ENCODE data around the gene CD276. TPM values are rescaled to one million over a fixed set of nuclear protein-coding genes. Genes with fewer than 3 reads are reported as not detected.
A peak's percentile ranks its signal among the peaks of the same experiment; 100 is the strongest.
"Not testable (repeated sequence)": the region's sequence is repeated elsewhere in the genome, so short reads cannot be mapped to it uniquely, and the experiment has no call there.

Gene CD276
- total RNA-seq, 2 donors from 2014 or later, result 24.6 to 59.7 TPM

- TF ChIP-seq CTCF (IDR thresholded peaks at IDR 0.05), result no peak
- no peak for TF ChIP-seq POLR2A (IDR thresholded peaks at IDR 0.05)
- Histone ChIP-seq H3K4me1 (peaks cover 12% of the 10 kb centered on the region), H3K9me3 (no peaks in the 10 kb centered on the region), H3K4me3 (no peak overlapping the region), H3K27me3 (no peaks in the 10 kb centered on the region), H3K36me3 (replicated peaks in 1 of 2; ENCODE audit: insufficient read depth in 1 of 2, low read depth in 2 of 2) (no peaks in the 10 kb centered on the region), H3K27ac (peak overlapping the region in 2 of 4 donors; percentile 26 to 39)
- intact Hi-C loops (cut with DNase I), result no loop called here
- WGBS, 2 donors, result 71 to 82% methylated on average over 1 of the region's 1 CpG
- ATAC-seq, result no peak
- no peak for DNase-seq
Observed at GRCh38 chr15:73696641-73697001, 12.4 kb downstream of the CD276 start.

DNA sequence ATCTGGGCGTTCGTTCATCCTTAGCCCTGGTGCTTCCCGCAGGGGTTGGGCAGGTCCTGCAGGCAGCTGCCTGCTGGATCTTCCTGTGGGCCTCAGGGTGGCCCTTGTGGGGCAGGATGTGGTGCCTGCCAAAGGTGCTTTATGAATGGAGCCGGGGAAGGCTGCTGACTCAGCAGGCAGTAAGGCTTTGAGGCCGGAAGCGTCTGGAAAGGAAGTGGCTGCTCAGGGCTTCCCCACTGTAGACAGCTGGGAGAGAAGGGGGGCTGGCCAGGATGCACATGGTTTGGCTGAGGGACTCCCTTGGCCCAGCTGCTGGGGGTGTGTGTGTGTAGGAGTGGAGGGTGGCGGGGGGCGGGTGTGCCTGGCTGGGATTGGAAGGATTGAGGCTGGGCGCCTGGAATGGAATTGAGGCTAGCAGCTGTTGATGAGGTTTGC is 12.9 kb downstream of the CD276 start:
- Histone ChIP-seq H3K4me1 (peaks cover 12% of the 10 kb centered on the region), H3K9me3 (no peaks in the 10 kb centered on the region), H3K36me3 (replicated peaks in 1 of 2; ENCODE audit: insufficient read depth in 1 of 2, low read depth in 2 of 2) (no peaks in the 10 kb centered on the region), H3K4me3 (no peak overlapping the region), H3K27me3 (no peaks in the 10 kb centered on the region), H3K27ac (peak overlapping the region in 2 of 4 donors; percentile 26 to 39)
- 40 to 56% methylated on average over 7 to 9 of the region's 9 CpGs for WGBS, 2 donors
- TF ChIP-seq POLR2A (IDR thresholded peaks at IDR 0.05) (no peak), CTCF (IDR thresholded peaks at IDR 0.05) (no peak)
- intact Hi-C loops (cut with DNase I), result no loop called here
- DNase-seq (peak; percentile 49 to 82 (median 66)), ATAC-seq (peak; percentile 70)

- H3K36me3 ChIP-seq (replicated peaks in 1 of 2; ENCODE audit: insufficient read depth in 1 of 2, low read depth in 2 of 2), result no peaks in the 10 kb centered on the region
- H3K9me3 ChIP-seq, result no peaks in the 10 kb centered on the region
- 78 to 82% methylated on average over 12 to 14 of the region's 14 CpGs for WGBS, 2 donors
- no peak for DNase-seq
- TF ChIP-seq CTCF (IDR thresholded peaks at IDR 0.05) (no peak), POLR2A (IDR thresholded peaks at IDR 0.05) (no peak)
- H3K4me3 ChIP-seq, result no peak overlapping the region
- no peak overlapping the region for H3K27ac ChIP-seq
- ATAC-seq, result no peak
- H3K4me1 ChIP-seq, result peaks cover 12% of the 10 kb centered on the region
- no peaks in the 10 kb centered on the region for H3K27me3 ChIP-seq
- intact Hi-C loops (cut with DNase I), result no loop called here
Observed at GRCh38 chr15:73699249-73700040, 15.3 kb downstream of the CD276 start.

GRCh38 chr15:73700041-73700842 is 16.1 kb downstream of the CD276 start:
- intact Hi-C loops (cut with DNase I), result no loop called here
- WGBS, 2 donors, result 31 to 39% methylated on average over 12 to 13 of the region's 13 CpGs
- Histone ChIP-seq H3K4me1 (peaks cover 12% of the 10 kb centered on the region), H3K27me3 (no peaks in the 10 kb centered on the region), H3K4me3 (no peak overlapping the region), H3K27ac (no peak overlapping the region), H3K9me3 (no peaks in the 10 kb centered on the region), H3K36me3 (replicated peaks in 1 of 2; ENCODE audit: insufficient read depth in 1 of 2, low read depth in 2 of 2) (no peaks in the 10 kb centered on the region)
- peak; percentile 85 to 93 (median 91) for TF ChIP-seq CTCF (IDR thresholded peaks at IDR 0.05)
- TF ChIP-seq POLR2A (IDR thresholded peaks at IDR 0.05), result no peak
- ATAC-seq (peak; percentile 52), DNase-seq (peak; percentile 81 to 85 (median 83))

GRCh38 chr15:73702311-73703239 is 18.4 kb downstream of the CD276 start:
- intact Hi-C loops (cut with DNase I), result not testable (repeated sequence)

DNA sequence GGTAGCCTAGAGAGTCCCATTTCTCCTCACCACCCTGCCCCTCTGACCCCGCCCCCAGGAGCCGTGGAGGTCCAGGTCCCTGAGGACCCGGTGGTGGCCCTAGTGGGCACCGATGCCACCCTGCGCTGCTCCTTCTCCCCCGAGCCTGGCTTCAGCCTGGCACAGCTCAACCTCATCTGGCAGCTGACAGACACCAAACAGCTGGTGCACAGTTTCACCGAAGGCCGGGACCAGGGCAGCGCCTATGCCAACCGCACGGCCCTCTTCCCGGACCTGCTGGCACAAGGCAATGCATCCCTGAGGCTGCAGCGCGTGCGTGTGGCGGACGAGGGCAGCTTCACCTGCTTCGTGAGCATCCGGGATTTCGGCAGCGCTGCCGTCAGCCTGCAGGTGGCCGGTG is 19.4 kb downstream of the CD276 start:
- H3K27me3 ChIP-seq; H3K27ac ChIP-seq; ATAC-seq; H3K4me1 ChIP-seq; intact Hi-C loops (cut with DNase I); DNase-seq; H3K4me3 ChIP-seq; H3K36me3 ChIP-seq (replicated peaks in 1 of 2; ENCODE audit: insufficient read depth in 1 of 2, low read depth in 2 of 2); H3K9me3 ChIP-seq: not testable (repeated sequence)
- WGBS, 2 donors, result 85 to 90% methylated on average over 23 of the region's 23 CpGs

More at GRCh38 chr15:73702311-73703239, 18.4 kb downstream of the CD276 start:
- H3K27me3 ChIP-seq; H3K27ac ChIP-seq; DNase-seq; ATAC-seq; H3K4me3 ChIP-seq; H3K9me3 ChIP-seq; H3K36me3 ChIP-seq (replicated peaks in 1 of 2; ENCODE audit: insufficient read depth in 1 of 2, low read depth in 2 of 2); H3K4me1 ChIP-seq: not testable (repeated sequence)
- 83% methylated on average over 25 to 31 of the region's 33 CpGs for WGBS, 2 donors
